CD14-positive monocyte (primary cell): ENCODE results near the gene EVX1. TPM values are rescaled to one million over a fixed set of nuclear protein-coding genes. Genes with fewer than 3 reads are reported as not detected.

Source experiments
- DNase-seq, 3 donors: peaks; one replicate each; pipeline ENCODE4 v3.0.0-alpha.2; 2011 to 2022
- H2AFZ ChIP-seq: 2 replicates; pipeline ENCODE4 v1.6.0; 2012; ENCODE audit warnings: mild to moderate bottlenecking, low read depth, low read length, inconsistent platforms; ENCODE audit not compliant: insufficient read depth, poor library complexity, severe bottlenecking
- H3K27ac ChIP-seq, 2 donors: 1 replicate in 1 of 2; 2 replicates in 1 of 2; pipeline ENCODE4 v1.5.1; 2012 to 2013; ENCODE audit warnings: low read length in 2 of 2, control low read depth in 1 of 2, inconsistent platforms in 1 of 2, low read depth in 1 of 2, mild to moderate bottlenecking in 1 of 2
- H3K27me3 ChIP-seq, 2 donors: one replicate each; pipeline versions ENCODE4 v1.6.0 to v1.6.1; 2011 to 2013; ENCODE audit warnings: low read length in 2 of 2; ENCODE audit not compliant: control insufficient read depth in 2 of 2, insufficient read depth in 2 of 2
- H3K36me3 ChIP-seq, 2 donors: replicated peaks in 1 of 2; 1 replicate in 1 of 2; 2 replicates in 1 of 2; pipeline versions ENCODE4 v1.5.1 to v1.6.1; 2012 to 2013; ENCODE audit warnings: low read length in 2 of 2, control low read depth in 1 of 2, inconsistent platforms in 1 of 2, mild to moderate bottlenecking in 1 of 2; ENCODE audit not compliant: insufficient read depth in 2 of 2, control insufficient read depth in 1 of 2
- H3K4me1 ChIP-seq, 2 donors: 1 replicate in 1 of 2; 2 replicates in 1 of 2; pipeline versions ENCODE4 v1.5.1 to v1.6.1; 2012 to 2013; ENCODE audit warnings: low read length in 2 of 2, control low read depth in 1 of 2, inconsistent platforms in 1 of 2, mild to moderate bottlenecking in 1 of 2, moderate library complexity in 1 of 2; ENCODE audit not compliant: insufficient read depth in 2 of 2, control insufficient read depth in 1 of 2
- H3K4me2 ChIP-seq: replicated peaks from 2 replicates; pipeline ENCODE3; 2012; ENCODE audit warnings: low read length, moderate library complexity, mild to moderate bottlenecking; ENCODE audit not compliant: poor library complexity, severe bottlenecking; ENCODE audit errors: extremely low read depth
- H3K4me3 ChIP-seq, 3 experiments: fragments of 200-600 bp in 1 of 3; sonication (generic) in 1 of 3; replicated peaks in 1 of 3; 1 replicate in 2 of 3; 2 replicates in 1 of 3; pipeline ENCODE4 v1.5.1; 2011 to 2013; ENCODE audit warnings: low read length in 3 of 3, mild to moderate bottlenecking in 3 of 3, control low read depth in 2 of 3, low read depth in 2 of 3, inconsistent platforms in 1 of 3, moderate library complexity in 1 of 3
- H3K79me2 ChIP-seq: 2 replicates; pipeline ENCODE4 v1.6.0; 2012; ENCODE audit warnings: mild to moderate bottlenecking, control low read depth, inconsistent platforms, low read length, moderate library complexity; ENCODE audit not compliant: insufficient read depth
- H3K9ac ChIP-seq: 2 replicates; pipeline ENCODE4 v1.6.0; 2017; ENCODE audit warnings: low read length, mild to moderate bottlenecking; ENCODE audit not compliant: insufficient read depth, poor library complexity, severe bottlenecking
- H3K9me3 ChIP-seq, 2 donors: replicated peaks in 1 of 2; 1 replicate in 1 of 2; 2 replicates in 1 of 2; pipeline versions ENCODE4 v1.5.1 to v1.6.1; 2012 to 2013; ENCODE audit warnings: low read length in 2 of 2, control low read depth in 1 of 2; ENCODE audit not compliant: control insufficient read depth in 1 of 2, insufficient read depth in 1 of 2
- H4K20me1 ChIP-seq: 2 replicates; pipeline ENCODE4 v1.6.0; 2012; ENCODE audit warnings: mild to moderate bottlenecking, low read length, control low read depth, moderate library complexity; ENCODE audit not compliant: insufficient read depth
- H3K27ac Mint-ChIP-seq, 7 donors: one replicate each; pipeline ENCODE4 v1.8.0; 2020; ENCODE audit warnings: mild to moderate bottlenecking in 7 of 7, mixed read lengths in 7 of 7, moderate library complexity in 6 of 7, inconsistent platforms in 2 of 7
- H3K27me3 Mint-ChIP-seq, 3 donors: one replicate each; pipeline ENCODE4 v1.8.0; 2021 to 2022; ENCODE audit warnings: low read depth in 3 of 3, mild to moderate bottlenecking in 3 of 3, mixed read lengths in 3 of 3, moderate library complexity in 3 of 3, inconsistent platforms in 1 of 3
- H3K36me3 Mint-ChIP-seq, 2 donors: one replicate each; pipeline ENCODE4 v1.8.0; 2020; ENCODE audit warnings: mixed read lengths in 2 of 2, inconsistent platforms in 1 of 2, mild to moderate bottlenecking in 1 of 2
- H3K4me1 Mint-ChIP-seq: one replicate; pipeline ENCODE4 v1.8.0; 2020; ENCODE audit warnings: mild to moderate bottlenecking, mixed read lengths
- H3K4me3 Mint-ChIP-seq, 2 donors: one replicate each; pipeline ENCODE4 v1.8.0; 2020; ENCODE audit warnings: mild to moderate bottlenecking in 2 of 2, mixed read lengths in 2 of 2, moderate library complexity in 1 of 2
- H3K9me3 Mint-ChIP-seq, 7 donors: one replicate each; pipeline ENCODE4 v1.8.0; 2020 to 2022; ENCODE audit warnings: mixed read lengths in 7 of 7, mild to moderate bottlenecking in 6 of 7, moderate library complexity in 6 of 7, inconsistent platforms in 2 of 7
- CTCF ChIP-seq: fragments of 200-600 bp; IDR thresholded peaks from one replicate; pipeline ENCODE4 v1.8.0; 2022; ENCODE audit warnings: antibody characterized with exemption, mild to moderate bottlenecking
- WGBS: methylation state at CpG from one replicate; pipeline ENCODE4 v1.1.5; 2013; ENCODE audit warnings: missing lambda C conversion rate; ENCODE audit not compliant: insufficient coverage; 5-methylcytosine and 5-hydroxymethylcytosine counted together
- intact Hi-C, 2 donors: fragments of 100-400 bp; cut with micrococcal nuclease; formaldehyde crosslinking; loops; one replicate each; pipeline versions ENCODE4 v1.15.0 to v1.15.1; 2023
- polyA plus RNA-seq, 3 donors: library from polyadenylated mRNA; depleted of rRNA in 1 of 3; unstranded in 2 of 3; stranded (reverse) in 1 of 3; fragments of 300-500 nt in 2 of 3; fragments of >200 nt in 1 of 3; fragmentation: Illumina TruSeq in 2 of 3; gene quantifications; 1 replicate in 2 of 3; 2 replicates in 1 of 3; pipeline ENCODE4 v1.2.3, GENCODE V29; 2012 to 2021

EVX1 gene
- polyA plus RNA-seq, 3 donors = not detected

- H3K9me3 ChIP-seq = peaks cover under 1 to 32% of the 10 kb centered on the region in 2 donors
- peaks cover 7 to 20% of the 10 kb centered on the region in 2 donors for H3K36me3 Mint-ChIP-seq
- no peaks in the 10 kb centered on the region for H3K79me2 ChIP-seq
- TF ChIP-seq CTCF = no peak
- no peak overlapping the region for H3K27ac ChIP-seq
- H4K20me1 ChIP-seq = no peaks in the 10 kb centered on the region
- H3K4me3 ChIP-seq = peak overlapping the region in 1 of 3 experiments; percentile 13
- peaks cover 95 to 100% of the 10 kb centered on the region in 2 donors for H3K27me3 ChIP-seq
- H3K4me2 ChIP-seq = peak overlapping the region; percentile 35
- peaks cover 32 to 33% of the 10 kb centered on the region in 2 donors for H3K4me1 ChIP-seq
- H3K4me1 Mint-ChIP-seq = peaks cover 47% of the 10 kb centered on the region
- intact Hi-C loops = loop anchor here (5.0 to 10.0 kb wide), 2 partner anchors 367 to 889 kb away; no protein-coding TSS in a partner anchor
- DNase-seq = peak in 1 of 3 donors; percentile 27
- H3K9me3 Mint-ChIP-seq = peaks cover 0 to 45% (median 21%) of the 10 kb centered on the region in 7 donors
- 9% methylated on average over 27 of the region's 52 CpGs for WGBS
- no peak overlapping the region for H3K27ac Mint-ChIP-seq
- no peak overlapping the region for H3K9ac ChIP-seq
- peaks cover 99 to 100% (median 100%) of the 10 kb centered on the region in 3 donors for H3K27me3 Mint-ChIP-seq
- no peaks in the 10 kb centered on the region for H3K36me3 ChIP-seq
- H2AFZ ChIP-seq = no peak overlapping the region
- peak overlapping the region; percentile 16 to 89 for H3K4me3 Mint-ChIP-seq
These were observed 37.0 kb upstream of the EVX1 start for GRCh38 chr7:27205325-27206280.

GRCh38 chr7:27207348-27207985, 35.1 kb upstream of the EVX1 start:
- Mint-ChIP-seq H3K36me3 (peaks cover 8 to 10% of the 10 kb centered on the region in 2 donors), H3K4me3 (peak overlapping the region in 1 of 2 donors; percentile 57), H3K27me3 (peaks cover 99 to 100% (median 100%) of the 10 kb centered on the region in 3 donors), H3K27ac (no peak overlapping the region), H3K4me1 (peaks cover 32% of the 10 kb centered on the region), H3K9me3 (peaks cover 0 to 37% (median 13%) of the 10 kb centered on the region in 7 donors)
- H3K79me2 ChIP-seq = no peaks in the 10 kb centered on the region
- H3K9me3 ChIP-seq = peaks cover 4 to 33% of the 10 kb centered on the region in 2 donors
- no peaks in the 10 kb centered on the region for H4K20me1 ChIP-seq
- no peaks in the 10 kb centered on the region for H3K36me3 ChIP-seq
- intact Hi-C loops = loop anchor here (5.0 to 10.0 kb wide), 2 partner anchors 365 to 887 kb away; no protein-coding TSS in a partner anchor
- no peak overlapping the region for H3K4me2 ChIP-seq
- no peak for DNase-seq
- 0% methylated on average over 3 of the region's 7 CpGs for WGBS
- no peak overlapping the region for H3K4me3 ChIP-seq
- no peak overlapping the region for H2AFZ ChIP-seq
- peaks cover 99 to 100% of the 10 kb centered on the region in 2 donors for H3K27me3 ChIP-seq
- no peak overlapping the region for H3K27ac ChIP-seq
- no peak for TF ChIP-seq CTCF
- H3K9ac ChIP-seq = no peak overlapping the region
- peaks cover 17% of the 10 kb centered on the region in 2 donors for H3K4me1 ChIP-seq
